Muscle layer of duodenum (tissue), 2 donors: ENCODE measurements around the gene BCL11A.

ENCODE experiments used
- H3K27ac ChIP-seq: one replicate; pipeline ENCODE4 v1.7.0; 2013; ENCODE audit warnings: mild to moderate bottlenecking, low read length
- H3K27me3 ChIP-seq: one replicate; pipeline ENCODE4 v1.7.0; 2013; ENCODE audit warnings: low read depth, mild to moderate bottlenecking, control low read depth, low read length
- H3K36me3 ChIP-seq, 2 donors: one replicate each; pipeline ENCODE4 v1.7.0; 2013; ENCODE audit warnings: low read length in 2 of 2, control low read depth in 1 of 2, mild to moderate bottlenecking in 1 of 2; ENCODE audit not compliant: insufficient read depth in 2 of 2, control insufficient read depth in 1 of 2
- H3K4me1 ChIP-seq, 2 donors: one replicate each; pipeline ENCODE4 v1.7.0; 2013; ENCODE audit warnings: low read length in 2 of 2, mild to moderate bottlenecking in 2 of 2, control low read depth in 1 of 2, moderate library complexity in 1 of 2; ENCODE audit not compliant: insufficient read depth in 2 of 2, control insufficient read depth in 1 of 2
- H3K4me3 ChIP-seq, 2 donors: one replicate each; pipeline ENCODE4 v1.7.0; 2013; ENCODE audit warnings: low read length in 2 of 2, low read depth in 1 of 2, mild to moderate bottlenecking in 1 of 2
- H3K9me3 ChIP-seq, 2 donors: one replicate each; pipeline ENCODE4 v1.7.0; 2013; ENCODE audit warnings: low read length in 2 of 2, control low read depth in 1 of 2, mild to moderate bottlenecking in 1 of 2; ENCODE audit not compliant: control insufficient read depth in 1 of 2
- donor health status: healthy.

Gene BCL11A

DNA sequence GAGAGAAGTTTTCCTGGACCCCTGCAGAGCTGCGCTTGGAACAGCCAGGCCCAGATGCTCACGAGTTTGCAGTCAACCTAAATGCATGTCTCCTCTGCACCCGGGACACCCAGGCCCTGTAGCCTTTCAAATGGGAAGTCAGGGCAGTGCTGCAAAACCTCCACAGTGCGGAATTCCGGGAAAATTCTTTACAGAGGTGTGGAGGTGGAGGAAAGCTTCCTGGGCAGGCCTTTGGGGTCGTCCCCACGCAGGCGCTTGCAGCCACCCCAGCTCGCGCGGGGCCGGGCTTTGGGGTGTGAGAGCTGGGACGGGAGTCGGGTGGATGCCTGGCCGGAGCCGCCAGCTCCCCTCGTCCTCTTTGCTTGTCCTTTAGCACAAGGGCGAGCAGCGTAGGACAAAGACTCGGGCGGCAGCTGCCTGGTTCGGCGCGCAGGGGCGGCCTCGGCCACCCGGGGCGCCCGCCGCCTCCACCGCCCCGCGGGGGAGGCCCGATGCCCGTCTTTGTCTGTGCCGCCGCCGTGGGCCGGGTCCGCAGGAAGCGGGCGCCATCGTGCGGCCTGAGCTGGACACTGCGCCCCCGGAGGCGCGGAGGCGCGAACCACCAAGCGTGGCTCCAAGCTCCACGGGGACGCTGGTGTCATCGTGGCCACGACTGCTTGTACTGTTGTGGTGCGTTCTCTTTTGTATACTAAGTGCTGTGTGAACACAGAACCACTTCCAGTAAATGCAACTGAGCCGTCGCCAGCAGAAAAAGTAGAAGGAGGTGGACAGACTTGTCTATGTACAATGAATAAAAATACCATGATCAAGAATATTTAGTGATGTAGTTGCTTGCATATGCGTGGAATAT is 28.2 kb upstream of the BCL11A start:
- peak overlapping the region; percentile 40 to 65 for H3K4me3 ChIP-seq
- peaks cover 0 to 4% of the 10 kb centered on the region in 2 donors for H3K4me1 ChIP-seq
- H3K27ac ChIP-seq = no peak overlapping the region
- H3K27me3 ChIP-seq = no peaks in the 10 kb centered on the region
- H3K9me3 ChIP-seq = no peaks in the 10 kb centered on the region
- no peaks in the 10 kb centered on the region for H3K36me3 ChIP-seq

DNA sequence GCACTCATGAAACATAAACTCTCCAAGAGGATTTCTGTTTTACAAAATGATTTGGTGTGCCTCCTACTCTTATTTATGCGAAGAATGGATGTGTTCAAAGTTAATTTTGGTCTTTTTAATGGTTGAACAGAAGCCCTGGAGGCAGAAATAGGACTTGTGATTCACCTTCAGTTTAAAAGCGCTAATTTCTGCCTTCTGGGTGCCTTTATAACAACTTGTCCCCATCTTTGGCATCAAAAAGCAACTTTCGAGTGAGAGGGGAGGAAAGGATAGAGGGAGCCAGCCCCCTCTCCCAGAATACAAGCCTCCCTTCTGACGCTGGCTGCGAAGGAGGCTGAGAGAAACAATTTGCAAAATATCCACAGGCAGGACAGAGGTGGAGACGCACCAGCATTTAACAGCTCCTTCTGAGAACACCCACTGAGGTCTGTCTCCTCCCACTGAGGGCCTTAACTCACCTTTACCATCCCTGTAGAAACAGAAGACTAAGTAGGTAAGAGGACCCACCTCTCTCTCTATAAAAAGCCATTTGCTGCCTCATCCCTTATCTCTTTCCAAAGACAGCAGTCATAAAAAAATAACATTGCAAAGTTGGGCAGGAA is 24.3 kb upstream of the BCL11A start:
- Histone ChIP-seq H3K36me3 (no peaks in the 10 kb centered on the region), H3K9me3 (no peaks in the 10 kb centered on the region), H3K27me3 (no peaks in the 10 kb centered on the region), H3K27ac (no peak overlapping the region), H3K4me3 (no peak overlapping the region), H3K4me1 (peaks cover 0 to 4% of the 10 kb centered on the region in 2 donors)

DNA sequence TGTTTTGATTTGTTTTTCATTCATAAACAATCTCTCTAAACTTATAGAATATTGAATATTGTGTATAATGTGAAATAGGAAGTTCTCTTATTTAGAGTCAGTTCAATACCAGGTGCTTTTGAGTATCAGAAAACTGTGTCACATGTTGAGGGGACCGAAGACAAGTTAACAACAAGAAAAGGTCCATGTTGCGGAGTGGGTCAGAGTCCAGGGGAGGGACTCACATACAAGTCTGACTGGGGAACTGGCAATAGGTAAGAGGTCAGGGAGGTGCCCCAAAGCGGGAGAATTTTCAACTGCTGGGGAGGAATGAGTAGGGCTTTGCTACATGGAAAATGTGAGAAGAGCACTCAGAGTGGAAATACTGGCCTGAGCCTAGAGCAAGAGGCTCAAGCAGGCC is 19.8 kb upstream of the BCL11A start:
- Histone ChIP-seq H3K27me3 (peaks cover 25% of the 10 kb centered on the region), H3K9me3 (no peaks in the 10 kb centered on the region), H3K4me3 (no peak overlapping the region), H3K4me1 (peaks cover 0 to 16% of the 10 kb centered on the region in 2 donors), H3K36me3 (no peaks in the 10 kb centered on the region), H3K27ac (no peak overlapping the region)

DNA sequence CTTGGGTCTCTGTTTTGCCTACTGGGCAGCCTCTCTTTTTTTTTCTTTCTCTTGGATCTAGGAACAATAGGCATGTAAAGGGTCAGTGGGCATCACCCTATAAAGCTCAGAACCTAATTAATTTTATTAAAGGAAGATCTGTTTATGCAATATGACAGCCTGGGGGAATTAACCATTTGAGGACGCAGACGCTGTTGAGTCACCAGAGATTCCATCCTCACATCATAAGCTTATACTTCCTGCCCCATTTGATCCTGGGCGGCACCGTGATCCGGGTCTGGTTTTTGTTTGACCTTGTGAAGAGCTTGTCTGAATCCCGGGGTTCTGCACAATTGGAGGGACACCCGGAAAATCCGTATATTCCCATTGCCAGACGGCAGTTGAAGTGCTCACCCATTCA is 16.8 kb upstream of the BCL11A start:
- Histone ChIP-seq H3K27ac (no peak overlapping the region), H3K27me3 (peaks cover 31% of the 10 kb centered on the region), H3K4me1 (peaks cover 0 to 16% of the 10 kb centered on the region in 2 donors), H3K36me3 (no peaks in the 10 kb centered on the region), H3K9me3 (no peaks in the 10 kb centered on the region), H3K4me3 (peak overlapping the region in 1 of 2 donors; percentile 54)

DNA sequence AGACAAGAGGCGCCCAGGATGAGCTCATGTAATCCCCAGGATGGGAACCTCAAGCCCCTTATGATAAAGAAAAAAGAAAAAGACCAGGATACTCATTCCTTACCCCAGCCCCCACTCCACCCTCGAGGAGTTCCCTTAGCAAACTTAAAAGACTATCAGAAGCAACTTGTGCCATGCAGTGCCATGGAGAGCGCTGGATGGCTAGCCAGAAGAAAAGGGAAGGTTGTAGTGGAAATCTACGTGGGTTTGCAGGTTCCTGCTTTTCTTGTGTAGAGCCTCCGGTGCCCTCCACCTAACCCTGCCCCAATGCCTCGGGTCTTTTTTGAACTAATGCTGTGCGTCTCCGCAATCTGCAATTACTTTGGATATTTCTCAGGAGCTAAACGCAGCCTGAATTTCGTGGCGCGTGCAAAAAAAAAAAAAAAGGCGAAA is 16.2 kb upstream of the BCL11A start:
- peak overlapping the region; percentile 30 to 54 for H3K4me3 ChIP-seq
- H3K9me3 ChIP-seq = no peaks in the 10 kb centered on the region
- H3K4me1 ChIP-seq = peaks cover 0 to 16% of the 10 kb centered on the region in 2 donors
- H3K27ac ChIP-seq = no peak overlapping the region
- peaks cover 31% of the 10 kb centered on the region for H3K27me3 ChIP-seq
- no peaks in the 10 kb centered on the region for H3K36me3 ChIP-seq

DNA sequence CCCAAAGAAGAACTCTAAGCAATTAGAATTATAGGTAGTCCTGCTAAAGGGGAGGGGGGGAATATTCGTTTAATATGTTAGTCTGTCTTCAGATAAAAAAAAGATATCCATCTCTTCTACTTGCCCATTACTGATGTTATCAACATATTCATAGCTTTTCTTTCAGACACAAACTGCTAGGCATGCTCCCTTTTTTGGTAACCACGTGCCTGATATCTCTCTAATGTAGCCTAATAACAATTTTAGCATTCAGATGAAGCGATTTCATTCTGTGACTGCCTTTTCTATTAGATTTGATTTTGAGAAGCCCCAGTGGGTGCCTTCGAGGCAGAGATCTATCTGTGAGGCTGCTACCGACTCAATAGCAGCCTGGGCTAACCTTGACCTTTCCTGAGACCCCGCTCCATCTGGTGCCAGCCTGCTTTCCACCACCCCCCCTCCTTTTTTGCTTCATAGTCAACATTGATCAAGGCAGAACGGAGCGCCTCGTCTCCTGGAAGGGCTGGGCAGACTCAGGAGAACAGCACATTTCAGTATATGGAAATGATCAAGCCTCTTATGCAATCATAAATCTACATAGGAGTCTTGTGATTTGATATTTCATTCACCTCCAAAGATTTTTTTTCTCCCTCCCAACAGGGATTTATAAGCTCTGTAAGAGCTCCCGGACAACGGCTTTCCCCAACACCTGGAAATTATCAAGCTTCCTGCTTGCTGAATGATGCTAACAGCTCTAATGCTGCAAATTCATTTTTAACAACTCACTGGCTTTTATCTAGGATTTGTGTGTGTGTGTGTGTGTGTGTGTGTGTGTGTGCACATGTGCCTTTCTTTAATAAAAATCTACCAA is 14.7 kb upstream of the BCL11A start:
- Histone ChIP-seq H3K27me3 (peaks cover 31% of the 10 kb centered on the region), H3K9me3 (no peaks in the 10 kb centered on the region), H3K4me1 (peaks cover 0 to 16% of the 10 kb centered on the region in 2 donors), H3K27ac (no peak overlapping the region), H3K4me3 (no peak overlapping the region), H3K36me3 (no peaks in the 10 kb centered on the region)

DNA sequence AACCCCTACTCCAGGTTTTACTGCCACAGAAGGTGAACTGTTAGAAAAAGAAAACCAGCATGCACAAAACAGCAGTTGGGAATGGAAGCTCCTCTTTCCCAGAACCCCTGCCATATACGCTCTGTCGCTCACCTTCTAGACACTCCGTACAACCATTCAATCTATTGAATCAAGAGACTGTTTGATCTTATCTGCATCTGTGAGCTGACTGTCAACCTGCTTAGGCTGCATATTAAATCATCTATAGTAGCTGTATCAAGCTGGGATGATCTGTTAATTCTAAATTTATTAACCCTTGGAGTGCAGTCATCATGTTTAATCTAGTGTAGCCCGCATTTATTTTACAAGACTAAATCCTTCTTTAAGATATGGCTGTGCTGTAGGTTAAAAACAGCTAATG is 13.6 kb upstream of the BCL11A start:
- Histone ChIP-seq H3K4me3 (no peak overlapping the region), H3K9me3 (no peaks in the 10 kb centered on the region), H3K4me1 (peaks cover 0 to 16% of the 10 kb centered on the region in 2 donors), H3K27me3 (peaks cover 31% of the 10 kb centered on the region), H3K27ac (no peak overlapping the region), H3K36me3 (no peaks in the 10 kb centered on the region)

DNA sequence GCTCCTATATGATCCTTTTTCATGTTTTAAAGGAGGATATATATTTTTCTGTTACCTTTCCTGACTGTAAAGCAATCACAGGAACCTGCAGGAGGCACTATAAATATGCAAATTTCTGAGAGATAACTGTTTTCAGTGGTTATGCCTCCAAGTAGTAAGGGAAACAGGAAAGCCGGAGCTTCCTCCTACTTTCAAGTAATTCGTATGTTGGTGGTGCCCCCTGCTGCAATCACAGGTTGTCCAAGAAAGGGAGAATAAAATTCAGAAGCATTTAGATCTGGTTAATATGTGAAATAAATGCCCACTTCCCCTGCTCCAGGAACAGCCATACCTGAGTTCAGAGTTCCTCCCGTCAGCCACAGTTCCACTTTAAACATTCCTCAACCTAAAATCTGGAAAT is 12.0 kb upstream of the BCL11A start:
- no peak overlapping the region for H3K27ac ChIP-seq
- peaks cover 25% of the 10 kb centered on the region for H3K27me3 ChIP-seq
- H3K9me3 ChIP-seq = no peaks in the 10 kb centered on the region
- no peaks in the 10 kb centered on the region for H3K36me3 ChIP-seq
- no peak overlapping the region for H3K4me3 ChIP-seq
- peaks cover 0 to 16% of the 10 kb centered on the region in 2 donors for H3K4me1 ChIP-seq

DNA sequence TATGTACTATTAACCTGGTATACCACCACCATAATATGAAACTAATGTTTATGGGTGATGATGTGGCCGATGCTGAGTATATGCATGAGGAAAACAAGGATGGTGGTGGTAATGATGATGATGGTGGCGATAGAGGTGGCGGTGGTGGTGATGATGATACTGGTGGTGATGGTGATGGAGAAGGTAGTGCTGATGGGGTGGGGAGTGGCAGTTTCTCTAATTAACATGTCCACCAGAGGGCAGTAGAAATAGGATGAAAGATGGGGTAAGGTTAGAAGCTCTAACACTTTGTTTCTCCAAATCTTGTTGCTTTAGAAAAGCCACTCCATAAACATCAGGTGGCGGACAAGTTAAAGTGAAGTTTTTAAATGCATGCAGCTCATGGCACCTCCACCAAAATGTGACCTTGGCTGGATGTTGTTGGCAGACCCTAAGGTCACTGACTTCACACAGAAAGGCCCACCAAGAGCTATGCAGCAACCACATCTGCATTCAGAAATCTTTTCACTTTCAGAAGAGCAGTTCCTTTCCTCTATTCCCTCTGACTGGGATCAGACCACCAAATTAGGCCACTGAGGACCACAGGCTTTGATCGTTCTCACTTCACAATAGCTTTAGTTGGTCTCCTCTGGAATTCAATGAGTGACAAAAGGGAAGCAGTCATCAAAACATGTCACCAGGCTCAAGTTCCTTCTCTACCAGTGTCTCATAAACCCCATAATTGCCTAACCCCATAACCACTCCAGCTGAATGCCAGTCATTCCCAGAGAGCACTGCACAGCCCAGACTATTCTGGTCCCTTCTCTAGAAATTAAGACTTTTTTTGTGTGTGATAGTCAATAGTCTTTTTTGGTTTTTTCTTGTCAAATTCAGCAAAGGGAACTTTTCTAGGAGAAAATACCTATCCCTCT is 7.5 kb upstream of the BCL11A start:
- no peaks in the 10 kb centered on the region for H3K9me3 ChIP-seq
- H3K4me3 ChIP-seq = no peak overlapping the region
- H3K36me3 ChIP-seq = no peaks in the 10 kb centered on the region
- peaks cover 0 to 11% of the 10 kb centered on the region in 2 donors for H3K4me1 ChIP-seq
- H3K27me3 ChIP-seq = peaks cover 8% of the 10 kb centered on the region
- no peak overlapping the region for H3K27ac ChIP-seq

DNA sequence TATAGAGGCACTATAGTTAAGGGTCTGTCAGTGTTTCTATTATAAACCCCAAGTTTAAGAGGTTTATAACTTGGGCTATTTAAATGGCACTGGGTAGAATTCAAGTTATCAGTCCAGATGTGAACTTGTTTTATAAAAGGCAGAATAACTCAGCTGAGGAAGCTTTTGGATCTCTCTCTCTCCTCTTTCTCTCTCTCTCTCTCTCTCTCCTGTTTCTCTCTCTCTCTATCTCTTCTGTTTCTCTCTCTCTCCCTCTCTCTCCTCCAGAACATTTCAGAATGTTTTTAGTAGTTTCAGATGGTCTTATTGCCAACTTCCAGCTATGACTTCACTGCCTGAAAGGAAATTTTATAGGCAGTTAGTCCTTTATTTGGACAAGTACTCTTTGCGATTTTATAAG is 6.4 kb upstream of the BCL11A start:
- Histone ChIP-seq H3K27me3 (peaks cover 8% of the 10 kb centered on the region), H3K4me3 (no peak overlapping the region), H3K36me3 (no peaks in the 10 kb centered on the region), H3K4me1 (peaks cover 0 to 14% of the 10 kb centered on the region in 2 donors), H3K27ac (no peak overlapping the region), H3K9me3 (no peaks in the 10 kb centered on the region)
